HG03103 (cell line): ENCODE measurements around the gene LSM8.
"Not testable (repeated sequence)": the region's sequence is repeated elsewhere in the genome, so short reads cannot be mapped to it uniquely, and the experiment has no call there.

Experiments
- ATAC-seq: cut with Tn5 transposase; IDR thresholded peaks from one replicate; pipeline ENCODE4 v1.9.1; 2021; ENCODE audit warnings: low read depth; ENCODE audit not compliant: unreplicated experiment

The LSM8 gene

GRCh38 chr7:118183786-118184564 lies at the start of gene LSM8:
Gene LSM8, plus strand, starts transcription at chr7:118184164. Its CDS starts 60 bp downstream, at chr7:118184224.
- ATAC-seq = peak; percentile 95

DNA sequence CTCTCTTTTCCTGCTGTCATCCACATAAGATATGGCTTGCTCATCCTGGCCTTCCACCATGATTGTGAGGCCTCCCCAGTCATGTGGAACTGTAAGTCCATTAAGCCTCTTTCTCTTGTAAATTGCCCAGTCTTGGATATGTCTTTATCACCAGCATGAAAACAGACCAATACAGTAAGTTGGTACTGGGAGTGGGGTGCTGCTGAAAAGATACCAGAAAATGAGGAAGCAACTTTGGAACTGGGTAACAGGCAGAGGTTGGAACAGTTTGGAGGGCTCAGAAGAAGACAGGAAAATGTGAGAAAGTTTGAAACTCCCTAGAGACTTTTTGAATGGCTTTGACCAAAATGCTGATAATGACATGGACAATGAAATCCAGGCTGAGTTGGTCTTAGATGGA lies 49.5 kb upstream of the LSM8 start:
- ATAC-seq = not testable (repeated sequence)

- ATAC-seq = no peak
Measured at GRCh38 chr7:118140468-118140867, 43.5 kb upstream of the LSM8 start.

DNA sequence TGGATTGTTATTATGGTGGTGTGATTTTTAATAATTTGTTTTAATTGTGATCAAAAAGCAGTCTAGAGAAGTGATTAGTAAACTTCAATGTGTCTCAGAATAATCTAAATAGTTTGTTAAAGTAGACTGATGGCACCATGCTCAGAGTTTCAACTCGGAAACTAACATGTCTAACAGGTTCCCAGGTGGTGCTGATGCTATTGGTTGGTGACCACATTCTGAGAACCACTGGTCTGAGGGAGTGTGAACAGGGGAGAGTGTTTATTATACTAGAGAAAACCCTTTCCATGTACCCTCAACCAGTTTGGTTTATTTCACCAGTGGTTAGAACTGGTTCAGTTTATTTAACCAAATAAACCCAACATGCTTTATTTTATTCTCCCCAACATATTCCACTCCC lies 42.0 kb upstream of the LSM8 start:
- ATAC-seq = no peak

GRCh38 chr7:118148930-118149329 lies 35.0 kb upstream of the LSM8 start:
- ATAC-seq = peak; percentile 65

DNA sequence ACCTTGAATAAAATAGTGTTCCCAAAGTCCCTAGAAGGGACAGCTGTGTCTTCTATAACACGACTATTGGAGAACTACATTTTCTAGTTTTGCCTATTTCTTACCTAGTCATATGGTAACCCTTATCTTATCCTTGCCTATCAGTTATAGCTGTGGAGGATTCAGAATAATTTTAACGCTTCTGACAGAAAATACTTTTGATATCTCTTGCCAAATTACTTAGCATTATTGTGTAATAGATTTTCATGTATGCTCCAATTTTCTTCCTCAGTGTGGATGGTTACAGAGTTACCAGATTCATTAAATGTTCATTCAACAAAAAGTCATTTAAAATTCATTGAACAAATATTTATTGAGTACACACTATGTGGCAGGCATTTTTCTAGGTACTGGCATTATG lies 34.6 kb upstream of the LSM8 start:
- no peak for ATAC-seq

- ATAC-seq = no peak
Measured at GRCh38 chr7:118151671-118152070, 32.3 kb upstream of the LSM8 start.

DNA sequence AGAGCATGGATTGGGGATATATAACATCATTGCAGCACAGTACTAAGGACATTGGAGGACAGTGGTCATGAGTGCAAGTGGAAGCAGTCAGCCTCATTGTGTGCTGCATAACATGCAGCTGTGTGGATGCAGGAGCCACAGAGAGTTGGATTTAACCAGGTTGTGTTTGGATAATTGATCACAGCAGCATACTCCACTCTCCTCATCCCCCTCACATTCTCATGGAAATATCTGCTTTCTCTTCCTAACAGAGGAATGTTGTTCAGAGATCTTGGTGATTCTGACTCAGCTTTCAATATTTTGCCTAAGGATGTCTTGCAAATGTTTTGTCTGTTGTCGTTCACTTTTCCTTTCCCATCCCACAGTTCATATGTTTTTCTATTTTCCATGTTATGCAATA lies 31.8 kb upstream of the LSM8 start:
- ATAC-seq = no peak

DNA sequence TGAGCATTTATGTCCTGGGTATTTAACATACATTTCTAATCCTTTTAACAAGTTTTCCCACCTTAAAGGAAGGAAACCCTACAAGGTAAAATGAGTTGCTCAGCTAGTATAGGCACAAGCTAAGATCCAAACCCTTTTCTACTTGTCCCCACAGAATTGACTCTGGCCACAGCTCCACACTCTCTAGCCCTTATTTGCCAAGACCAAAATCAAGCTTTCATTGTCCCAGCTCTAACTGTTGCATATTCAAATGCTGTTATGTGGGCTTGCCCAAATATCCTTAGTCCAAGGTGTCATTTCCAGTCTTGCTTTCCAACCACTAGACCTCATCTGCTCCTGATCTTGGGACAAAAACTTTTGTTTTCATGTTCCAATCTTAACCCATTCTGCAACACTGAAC lies 31.3 kb upstream of the LSM8 start:
- no peak for ATAC-seq

DNA sequence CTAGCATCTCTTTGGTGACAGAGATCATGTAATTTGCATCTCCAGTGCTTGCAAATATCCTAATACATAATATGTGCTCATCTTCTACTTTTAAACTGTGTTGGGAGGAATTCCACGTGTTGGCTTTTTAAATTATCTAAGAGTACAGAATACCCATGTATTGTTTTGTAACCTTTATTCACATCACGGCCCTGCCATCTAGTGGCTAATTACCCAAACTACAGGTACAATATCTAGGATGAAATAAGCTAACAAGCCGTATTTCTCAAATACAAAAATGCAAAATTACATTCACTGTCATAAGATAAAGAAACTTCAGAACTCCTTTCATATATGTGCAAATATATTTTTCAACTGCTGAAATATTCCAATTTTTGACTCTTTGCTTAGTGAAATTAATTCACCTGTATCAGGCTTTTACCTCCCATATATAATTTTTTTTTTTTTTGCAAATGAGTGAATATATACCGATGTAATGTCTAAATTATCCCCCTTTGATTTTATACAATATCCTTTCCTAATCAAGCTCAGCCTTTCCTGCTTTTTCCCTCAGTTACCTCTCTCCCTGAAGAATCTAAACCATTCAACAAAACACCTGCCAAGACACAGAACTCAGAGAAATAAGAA lies 30.3 kb upstream of the LSM8 start:
- ATAC-seq = peak; percentile 43

- no peak for ATAC-seq
Measured at GRCh38 chr7:118158766-118159165, 25.2 kb upstream of the LSM8 start.

DNA sequence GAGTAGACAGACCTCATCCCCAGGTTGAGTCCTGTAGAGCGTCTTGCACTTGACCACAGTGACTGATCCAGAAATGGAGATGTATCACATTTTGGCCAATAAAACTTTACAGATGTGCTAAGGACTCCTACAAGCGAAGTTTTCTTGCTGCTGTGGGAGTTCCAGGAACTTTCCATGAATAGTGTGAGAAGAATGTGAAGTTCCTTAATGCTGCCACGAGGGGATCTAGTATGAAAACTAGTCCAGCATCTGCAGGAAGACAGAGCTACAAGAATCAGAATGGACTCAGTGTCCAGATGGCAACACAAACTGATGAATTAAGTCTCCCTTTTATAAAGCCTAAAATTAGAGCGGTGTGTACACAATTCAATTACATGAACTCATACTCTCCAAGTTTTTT lies 14.8 kb upstream of the LSM8 start:
- ATAC-seq = no peak

- no peak for ATAC-seq
Measured at GRCh38 chr7:118175740-118176139, 8.2 kb upstream of the LSM8 start.

DNA sequence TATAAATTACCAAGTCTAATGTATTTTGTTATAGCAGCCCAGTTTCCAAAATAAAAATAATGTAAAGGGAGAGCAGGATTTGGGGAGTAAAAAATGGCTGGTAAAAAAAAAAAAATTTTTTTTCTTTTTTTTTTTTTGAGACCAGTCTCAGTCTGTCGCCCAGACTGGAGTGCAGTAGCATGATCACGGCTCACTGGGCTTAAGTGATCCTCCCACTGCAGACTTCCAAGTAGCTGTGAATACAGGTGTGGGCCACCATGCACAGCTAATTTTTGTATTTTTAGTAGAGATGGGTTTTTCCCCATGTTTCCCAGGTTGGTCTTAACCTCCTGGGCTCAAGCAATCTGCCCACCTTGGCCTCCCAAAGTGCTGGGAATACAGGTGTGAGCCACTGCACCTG lies 4.8 kb upstream of the LSM8 start:
- no peak for ATAC-seq

DNA sequence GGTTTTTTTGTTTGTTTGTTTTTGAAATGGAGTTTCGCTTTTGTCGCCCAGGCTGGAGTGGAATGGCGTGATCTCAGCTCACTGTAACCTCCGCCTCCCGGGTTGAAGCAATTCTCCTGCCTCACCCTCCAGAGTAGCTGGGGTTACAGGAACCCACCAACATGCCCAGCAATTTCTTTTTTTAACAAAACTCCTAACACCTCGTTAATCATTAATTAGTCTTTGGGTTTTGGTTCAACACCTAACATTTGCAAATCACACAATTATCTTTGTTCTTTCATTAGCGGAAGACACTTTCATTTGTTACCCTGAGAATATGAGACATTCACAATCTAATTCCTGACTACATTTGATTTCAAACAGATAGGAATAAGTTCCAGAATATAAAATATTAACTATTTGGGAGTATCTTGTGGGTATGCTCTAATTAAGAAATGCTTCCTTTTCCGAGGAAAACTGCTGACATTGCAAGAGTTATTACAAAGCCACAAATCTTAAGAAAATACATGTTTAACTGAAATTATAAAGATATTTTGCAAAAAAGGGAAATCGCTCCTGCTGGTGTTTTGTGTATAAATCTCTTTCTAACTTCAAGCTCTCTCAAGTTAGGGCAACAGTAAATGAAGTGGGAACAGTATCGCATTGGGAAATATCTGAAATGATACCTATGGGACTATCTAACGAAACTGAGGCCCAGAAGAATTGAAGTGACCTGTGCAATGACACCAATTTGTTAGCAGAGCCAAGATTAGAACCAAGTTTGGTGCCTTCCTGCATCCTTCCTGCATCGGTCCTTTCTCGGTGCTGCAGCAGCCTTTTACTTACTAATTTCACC lies 1.2 kb upstream of the LSM8 start:
- ATAC-seq = no peak

DNA sequence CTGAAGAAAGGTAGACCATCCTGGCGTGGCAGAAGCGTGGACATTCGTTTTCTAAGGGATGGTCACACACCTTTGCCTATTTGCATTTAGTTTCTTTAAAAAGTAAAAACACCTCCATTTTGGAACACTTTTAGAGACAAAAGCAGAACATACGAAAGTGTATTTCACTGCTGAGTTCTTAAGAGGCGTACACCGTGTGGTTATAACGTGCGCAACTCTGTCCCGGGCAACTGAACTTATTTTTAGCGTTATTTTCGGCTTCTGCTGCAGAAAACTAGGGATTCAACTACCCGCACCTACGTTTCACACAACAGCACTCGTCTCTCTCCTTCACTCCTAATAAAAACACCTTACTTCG lies 557 bp upstream of the LSM8 start:
- no peak for ATAC-seq

DNA sequence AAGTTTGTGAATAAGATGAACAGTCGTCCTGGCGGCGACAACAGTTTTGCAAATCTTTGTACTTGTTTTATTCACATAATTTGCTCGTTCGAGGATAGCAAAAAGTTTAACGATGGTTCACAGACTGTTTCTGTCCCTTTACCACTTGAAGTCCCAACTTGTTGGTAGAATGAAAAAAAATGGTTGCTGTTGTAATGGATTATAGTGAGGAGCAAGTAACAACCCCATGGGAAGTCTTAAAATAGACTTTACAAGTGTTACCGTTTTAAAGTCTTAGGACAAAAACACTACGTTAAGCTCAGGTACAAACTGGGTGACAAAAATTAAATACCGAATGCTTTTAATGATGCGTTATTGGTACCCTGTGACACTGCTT lies 589 bp downstream of the LSM8 start:
- no peak for ATAC-seq

GRCh38 chr7:118185163-118185860 lies 1.3 kb downstream of the LSM8 start:
- no peak for ATAC-seq

GRCh38 chr7:118186501-118186900 lies 2.5 kb downstream of the LSM8 start:
- no peak for ATAC-seq

DNA sequence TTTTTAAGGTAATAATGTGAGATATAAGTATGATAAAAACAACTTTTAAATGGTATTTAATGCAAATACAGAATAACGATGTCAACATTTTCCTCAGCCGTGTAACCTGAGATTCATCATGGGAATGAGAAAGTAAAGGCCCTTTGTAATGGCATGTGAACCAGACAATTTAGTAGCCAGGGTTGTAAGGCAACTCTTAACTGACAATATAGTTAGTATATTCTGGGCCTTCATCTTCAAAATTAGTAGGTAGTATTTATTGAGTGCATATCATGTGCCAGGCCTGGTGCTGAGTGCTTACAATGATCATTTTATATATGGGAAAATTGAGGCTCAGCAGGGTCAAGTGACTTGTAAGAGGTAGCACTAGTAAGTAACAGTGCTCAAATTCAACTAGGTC lies 10.6 kb downstream of the LSM8 start:
- no peak for ATAC-seq
